GM21423 (cell line): Measurements from ENCODE around the gene EPB41L3.

Experiments
- ATAC-seq: cut with Tn5 transposase; IDR thresholded peaks from one replicate; pipeline ENCODE4 v1.9.1; 2021; ENCODE audit warnings: mild to moderate bottlenecking, moderate library complexity; ENCODE audit not compliant: unreplicated experiment

EPB41L3 gene

DNA sequence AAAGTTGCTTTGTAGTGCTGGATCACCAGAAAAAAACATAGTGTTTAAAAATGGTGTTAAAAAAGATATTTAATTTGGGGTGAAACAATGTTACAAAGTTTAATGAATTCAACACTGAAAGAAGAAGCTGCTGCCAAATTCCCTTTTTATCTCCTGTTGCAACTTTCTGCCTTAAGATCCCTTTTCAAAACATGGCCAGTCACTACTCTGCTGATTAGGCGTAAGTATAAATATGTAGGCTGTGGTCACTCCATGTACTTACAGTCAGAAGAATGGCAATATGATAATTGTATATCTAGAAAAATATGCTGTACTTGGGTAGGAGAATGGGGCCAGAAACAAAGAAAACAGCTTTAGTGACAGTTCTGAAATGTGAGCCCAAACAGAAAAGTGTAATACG, 124.8 kb downstream of the EPB41L3 start:
- no peak for ATAC-seq

DNA sequence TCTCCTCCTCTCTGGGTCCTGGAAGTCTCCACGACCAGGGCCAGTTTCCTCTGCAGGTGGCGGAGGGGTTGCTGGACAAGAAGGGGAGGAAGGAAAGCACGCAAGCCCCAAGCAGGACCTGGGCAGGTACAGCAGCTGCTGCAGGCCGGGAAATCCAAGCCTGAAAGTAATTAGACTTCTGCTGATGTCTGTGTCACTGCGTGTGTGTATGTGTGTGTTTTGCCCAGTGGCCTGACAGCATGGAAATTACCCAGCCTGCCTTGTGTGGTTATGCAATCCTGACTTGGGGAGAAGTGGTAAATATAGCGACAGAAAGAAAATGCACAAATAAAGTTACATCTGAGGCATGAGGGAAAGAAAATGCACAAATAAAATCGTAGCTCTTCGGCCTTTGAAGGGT, 126.5 kb downstream of the EPB41L3 start:
- ATAC-seq: no peak

DNA sequence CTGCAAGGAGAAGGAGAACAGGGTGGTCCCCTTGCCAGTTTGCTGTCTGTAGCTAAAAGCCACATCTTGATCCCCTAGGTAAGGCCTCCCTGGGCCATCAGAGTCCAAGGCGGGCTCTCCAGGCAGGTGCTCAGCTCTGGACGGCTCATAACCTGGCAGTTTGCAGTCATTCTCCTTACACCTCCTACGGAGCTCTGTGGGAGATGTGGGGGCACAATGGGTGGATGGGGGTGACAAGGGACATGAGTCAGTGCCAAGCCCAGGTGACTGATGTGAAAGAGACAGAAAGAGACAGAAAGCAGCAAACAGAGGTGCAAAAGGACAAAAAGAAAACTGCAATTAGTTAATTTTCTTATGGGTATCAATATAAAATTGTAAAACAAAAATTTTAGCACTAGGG, 127.7 kb downstream of the EPB41L3 start:
- ATAC-seq: no peak

DNA sequence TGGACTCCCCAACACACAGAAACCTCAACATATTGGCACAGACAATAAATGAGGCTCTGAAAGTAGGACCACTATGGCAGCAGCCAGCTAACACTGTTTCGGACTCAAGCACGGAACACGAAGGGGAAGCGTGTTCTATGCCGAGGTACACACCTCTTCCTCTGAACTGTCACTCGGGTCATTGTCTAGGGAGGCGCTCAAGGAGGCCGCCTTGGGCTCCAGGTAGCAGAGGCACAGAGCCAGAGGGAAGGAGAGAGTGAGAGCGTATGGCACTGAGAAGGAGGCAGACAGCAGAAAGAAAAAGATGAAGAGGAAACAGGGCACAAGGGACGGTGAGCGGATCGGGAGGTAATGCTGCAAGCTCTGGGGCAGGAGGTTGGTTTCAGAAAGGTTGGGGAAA, 128.1 kb downstream of the EPB41L3 start:
- no peak for ATAC-seq

DNA sequence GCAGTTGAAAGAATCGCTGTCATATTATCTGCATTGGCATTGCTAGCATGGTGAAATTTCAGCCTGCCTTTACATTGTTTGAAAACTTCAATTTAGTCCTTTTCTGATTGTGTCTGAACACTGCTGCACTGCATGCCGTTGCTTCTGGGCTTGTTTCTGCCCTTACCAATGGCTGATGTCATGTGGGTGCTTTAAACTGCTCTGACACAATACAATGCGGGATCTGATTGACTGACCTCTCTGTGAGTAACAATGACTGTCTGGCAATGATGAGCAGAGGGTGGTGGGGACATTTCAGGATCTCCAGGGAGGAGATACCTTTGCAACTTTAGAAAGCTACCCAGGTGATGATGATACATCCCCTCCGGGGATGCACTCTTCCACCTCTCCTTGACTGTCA, 128.8 kb downstream of the EPB41L3 start:
- no peak for ATAC-seq

DNA sequence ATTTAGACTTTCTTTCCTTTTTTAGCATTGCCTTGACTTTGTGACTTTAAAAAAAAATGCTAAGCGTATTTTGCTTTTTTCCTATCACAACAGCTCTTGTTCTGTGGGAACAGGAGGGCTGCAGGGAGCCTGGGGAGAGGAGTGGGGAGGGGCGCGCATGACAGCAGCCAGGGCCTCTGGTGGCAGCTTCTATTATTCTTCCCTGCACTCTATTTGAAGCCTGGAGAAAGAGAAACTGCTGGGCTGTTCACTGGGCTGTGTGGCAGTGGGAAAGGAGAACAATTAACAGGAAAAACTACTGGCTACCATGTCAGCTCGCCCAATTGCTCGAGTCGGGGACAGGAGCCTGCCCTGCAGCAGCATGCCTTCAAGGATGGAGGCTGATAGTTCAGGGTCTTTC, 129.3 kb downstream of the EPB41L3 start:
- ATAC-seq: no peak

DNA sequence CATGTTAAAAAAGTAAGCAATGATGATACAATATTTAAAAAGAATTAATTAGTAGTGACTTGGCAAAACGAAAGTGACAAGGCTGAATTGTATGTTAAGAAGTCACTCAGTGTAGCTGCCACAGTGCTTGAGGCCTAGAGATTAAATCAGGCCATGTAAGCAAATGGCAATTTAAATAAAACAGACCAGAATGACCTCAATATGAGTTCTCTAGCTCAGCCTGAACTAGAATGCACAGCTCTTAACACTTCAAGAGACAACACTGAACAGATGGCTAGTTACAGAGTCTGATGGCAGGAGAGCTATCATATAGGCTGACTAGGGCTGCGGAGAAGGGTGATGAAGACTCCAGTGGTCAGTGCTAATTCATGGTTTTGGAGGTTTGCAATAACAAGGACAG, 130.3 kb downstream of the EPB41L3 start:
- no peak for ATAC-seq

DNA sequence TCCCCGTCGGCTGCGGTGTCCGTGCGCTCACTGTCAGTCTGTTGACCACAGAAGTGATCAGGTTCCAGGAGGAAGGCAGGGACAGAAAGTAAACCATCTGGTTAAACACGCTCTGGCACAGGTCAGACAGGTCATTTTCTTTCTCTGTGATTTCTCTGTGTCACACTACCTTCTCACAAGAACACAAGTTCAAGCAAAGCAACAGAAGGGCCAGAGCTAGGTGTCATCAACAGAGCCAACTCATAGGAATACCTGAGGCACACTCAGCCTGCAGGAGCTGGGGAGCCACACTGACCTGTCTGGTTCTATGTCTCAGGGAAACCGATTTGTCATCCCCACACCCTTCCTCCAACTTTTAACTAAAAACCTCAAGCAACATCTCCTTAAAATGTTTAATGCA, 133.2 kb downstream of the EPB41L3 start:
- ATAC-seq: no peak

DNA sequence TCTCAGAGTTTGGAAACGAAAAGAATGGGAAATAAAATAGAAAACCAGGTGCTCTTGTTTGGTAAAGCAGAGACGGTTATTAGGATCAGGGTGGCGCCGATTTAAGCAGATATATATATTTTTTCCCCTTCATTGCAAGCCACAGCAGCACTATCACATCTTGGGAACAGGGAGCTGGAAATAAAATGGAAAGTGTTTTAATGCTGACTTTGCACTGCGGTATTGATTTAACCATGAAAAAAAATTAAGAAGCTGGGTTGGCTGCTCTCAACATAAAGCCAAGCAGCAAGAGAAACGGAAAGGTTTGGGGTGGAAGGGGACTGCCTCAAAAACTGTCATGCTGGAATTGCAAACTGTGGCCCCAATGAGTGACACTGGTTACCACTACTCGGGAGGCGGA, 145.5 kb downstream of the EPB41L3 start:
- no peak for ATAC-seq

DNA sequence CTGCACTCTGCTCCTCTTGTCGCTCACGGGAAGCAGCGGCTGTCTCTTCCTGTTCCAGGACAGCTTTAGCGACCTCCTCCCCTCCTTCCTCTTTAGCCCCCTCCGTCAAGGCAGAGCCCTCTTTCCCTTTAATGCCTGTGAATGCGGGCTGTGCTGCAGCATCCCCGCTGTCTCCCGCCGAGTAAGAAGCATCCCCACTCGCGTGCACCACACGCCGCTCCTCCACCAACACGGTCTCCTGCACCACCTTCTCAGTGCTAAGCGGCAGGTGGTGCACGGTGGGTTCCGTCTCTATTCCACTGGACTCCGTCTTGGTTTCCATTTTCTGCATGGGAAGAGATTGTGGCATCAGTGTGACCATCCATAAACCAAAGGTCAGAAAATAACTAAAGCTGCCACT, 146.7 kb downstream of the EPB41L3 start:
- no peak for ATAC-seq

DNA sequence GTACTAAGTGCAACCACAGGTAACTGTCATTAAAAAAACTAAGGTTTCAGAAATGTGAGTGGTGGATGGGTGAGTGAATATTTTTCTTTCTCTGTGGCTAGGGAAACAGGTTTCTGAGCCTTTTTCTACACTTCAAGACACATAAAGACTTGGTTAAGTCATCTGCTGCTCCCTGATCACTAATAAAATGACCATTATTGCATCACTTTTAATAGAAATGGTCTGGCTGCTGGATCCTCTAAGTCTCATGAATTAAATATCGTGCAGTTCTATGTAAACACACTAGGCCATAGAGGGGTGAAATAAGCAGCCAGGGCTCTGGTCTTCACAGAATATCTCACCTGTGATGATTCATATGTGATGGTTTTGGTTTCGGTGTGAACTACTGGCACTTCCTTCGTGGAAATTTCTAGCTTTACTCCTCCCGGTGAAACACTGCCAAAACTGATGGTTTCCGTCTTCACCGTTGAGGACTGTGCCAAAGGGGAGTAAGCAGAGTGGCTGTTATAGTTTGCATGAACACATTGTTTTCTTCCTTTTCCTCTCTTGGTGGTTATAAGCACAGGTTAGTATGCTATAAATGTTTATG, 147.8 kb downstream of the EPB41L3 start:
- no peak for ATAC-seq

DNA sequence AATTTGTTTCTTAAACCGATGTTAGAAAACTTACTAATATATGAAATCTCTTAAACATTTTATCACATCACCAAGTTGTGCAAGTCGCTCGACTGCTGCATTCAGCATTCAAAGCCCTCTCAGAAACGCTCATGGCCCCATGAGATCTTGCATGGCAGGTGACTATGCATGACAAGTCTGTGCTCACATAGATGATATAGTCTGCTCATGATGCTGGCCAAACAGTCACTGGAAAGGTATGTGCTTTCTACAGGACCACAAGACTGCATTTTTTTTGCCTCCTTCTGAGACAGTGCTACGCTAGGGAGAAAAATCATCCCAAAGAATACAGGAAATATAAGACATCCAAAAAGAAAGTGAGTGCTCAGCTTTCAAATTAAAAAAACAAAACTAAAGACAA, 150.0 kb downstream of the EPB41L3 start:
- ATAC-seq: no peak

DNA sequence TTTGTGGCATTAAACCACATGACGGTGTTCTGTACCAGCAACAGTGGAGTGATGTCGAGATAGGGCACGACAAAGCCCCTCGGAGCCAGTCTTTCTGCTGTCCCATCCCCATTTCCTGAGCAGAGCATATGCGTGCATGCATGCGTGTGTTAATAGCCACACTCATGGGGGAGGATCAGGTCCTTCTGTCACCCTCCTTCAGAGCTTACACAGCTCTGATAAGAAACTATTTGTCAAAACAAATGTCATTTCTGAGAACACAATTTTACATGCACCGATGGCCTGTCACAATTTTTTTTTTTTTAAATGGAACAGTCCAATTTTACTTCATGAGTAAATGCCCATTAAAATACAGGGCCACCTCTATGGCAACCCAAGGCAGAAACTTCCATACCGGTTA, 152.4 kb downstream of the EPB41L3 start:
- no peak for ATAC-seq

DNA sequence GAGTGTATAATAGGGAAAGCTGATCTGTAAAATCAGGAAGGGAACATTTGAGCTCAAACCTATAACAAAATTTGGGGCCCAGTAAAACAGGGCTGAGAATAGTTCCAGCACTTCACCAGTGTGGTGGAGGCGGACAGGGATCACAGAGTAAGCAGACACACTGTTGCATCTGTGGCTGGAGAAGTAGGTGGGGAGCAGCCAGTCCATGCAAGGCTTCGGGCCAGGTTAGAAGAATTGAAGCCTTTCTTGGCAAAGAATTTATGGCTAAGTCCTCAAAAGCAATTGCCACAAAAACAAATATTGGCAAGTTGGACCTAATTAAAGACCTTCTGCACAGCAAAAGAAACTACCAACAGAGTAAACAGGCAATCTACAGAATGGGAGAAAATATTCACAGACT, 154.4 kb downstream of the EPB41L3 start:
- ATAC-seq: no peak

DNA sequence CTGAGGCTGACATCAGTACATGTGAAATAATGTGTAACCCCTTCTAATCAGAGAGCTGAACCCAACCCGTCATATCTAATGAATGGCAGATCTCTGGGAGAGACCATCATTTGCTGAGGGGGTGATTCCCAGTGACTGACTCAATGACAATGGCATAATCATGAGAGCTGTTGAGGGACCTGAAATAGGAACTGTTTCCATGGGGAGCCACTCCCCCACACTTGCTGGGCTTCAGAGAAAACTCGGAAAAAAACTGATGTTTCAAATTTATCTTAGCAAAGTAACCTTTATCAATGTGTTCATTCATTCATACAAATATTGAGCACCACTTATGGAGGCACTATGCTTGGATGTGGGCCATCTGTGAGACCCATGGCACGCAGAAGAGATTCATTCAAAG, 154.9 kb downstream of the EPB41L3 start:
- no peak for ATAC-seq

DNA sequence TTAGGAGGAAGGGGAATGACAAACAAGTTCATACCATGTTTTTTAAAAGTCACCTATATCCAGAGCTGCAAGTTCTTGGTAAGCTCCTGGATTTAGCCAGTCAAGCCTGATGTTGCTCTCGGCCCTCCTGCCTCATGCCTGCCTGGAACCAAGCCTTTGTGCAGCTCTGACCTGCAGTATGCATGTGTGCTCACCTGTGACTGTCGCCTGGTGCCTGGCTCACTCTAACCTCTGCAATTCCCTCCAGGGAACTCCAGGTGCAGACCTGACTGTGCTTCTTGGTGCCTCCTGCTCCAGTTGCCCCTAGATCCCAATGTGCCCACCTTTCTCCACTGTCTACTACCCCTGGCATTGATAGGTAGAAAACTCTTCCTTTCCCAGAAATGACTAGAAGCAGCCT, 163.2 kb downstream of the EPB41L3 start:
- ATAC-seq: no peak

DNA sequence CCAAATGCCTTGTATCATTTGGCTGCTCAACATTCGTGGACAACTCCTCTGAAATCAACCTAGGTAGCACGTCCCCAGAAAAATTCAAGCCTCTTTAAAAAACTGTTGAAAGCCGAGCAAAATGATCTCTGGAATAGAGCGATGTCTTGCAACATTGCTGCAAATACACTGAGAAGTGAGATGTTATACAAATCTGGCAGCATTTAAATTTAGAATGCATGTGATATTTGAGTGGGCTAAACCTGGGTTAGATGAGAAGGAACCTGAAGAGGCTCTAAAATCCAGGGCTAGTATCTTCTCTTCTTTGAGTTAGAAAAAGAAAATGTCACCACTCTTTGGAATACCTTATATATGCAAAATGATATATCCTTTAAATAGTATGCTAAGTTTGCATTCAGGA, 166.8 kb downstream of the EPB41L3 start:
- no peak for ATAC-seq

DNA sequence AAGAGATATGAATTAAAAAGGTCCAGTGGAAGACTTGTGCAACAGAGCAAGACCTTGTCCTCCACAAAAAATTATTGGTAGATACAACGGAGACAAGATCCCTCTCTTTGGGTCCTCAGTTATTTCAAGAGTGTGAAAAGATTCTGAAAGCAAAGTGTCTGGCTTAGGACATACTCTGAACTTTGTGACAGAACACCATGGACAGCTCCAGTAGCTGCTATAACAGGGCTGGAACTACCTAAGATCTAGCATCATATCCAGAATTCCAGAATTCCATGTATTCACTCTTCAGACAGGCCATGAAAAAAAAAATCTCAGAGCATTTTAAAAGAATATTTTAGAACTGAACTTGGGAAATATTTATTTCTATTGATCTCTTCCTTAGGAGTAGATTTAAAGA, 173.5 kb downstream of the EPB41L3 start:
- ATAC-seq: no peak

DNA sequence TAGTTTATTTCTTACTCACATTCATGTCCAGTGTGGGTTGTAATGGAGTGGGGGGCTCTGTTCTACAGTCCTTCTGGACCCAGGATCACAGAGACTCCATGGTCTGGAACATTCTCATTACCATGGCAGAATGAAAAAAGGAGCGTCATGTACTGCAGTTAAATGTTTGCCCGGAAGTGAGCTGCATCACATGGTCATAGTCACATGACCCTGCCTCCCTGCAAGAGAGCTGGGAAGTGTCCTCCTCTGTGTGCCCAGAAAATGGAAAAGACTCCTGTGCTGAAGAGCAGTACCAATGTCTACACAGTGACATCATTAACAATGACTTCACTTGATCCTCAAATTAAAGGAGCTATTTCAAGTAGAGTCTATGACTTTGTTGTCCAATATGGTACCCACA, 174.3 kb downstream of the EPB41L3 start:
- ATAC-seq: no peak

DNA sequence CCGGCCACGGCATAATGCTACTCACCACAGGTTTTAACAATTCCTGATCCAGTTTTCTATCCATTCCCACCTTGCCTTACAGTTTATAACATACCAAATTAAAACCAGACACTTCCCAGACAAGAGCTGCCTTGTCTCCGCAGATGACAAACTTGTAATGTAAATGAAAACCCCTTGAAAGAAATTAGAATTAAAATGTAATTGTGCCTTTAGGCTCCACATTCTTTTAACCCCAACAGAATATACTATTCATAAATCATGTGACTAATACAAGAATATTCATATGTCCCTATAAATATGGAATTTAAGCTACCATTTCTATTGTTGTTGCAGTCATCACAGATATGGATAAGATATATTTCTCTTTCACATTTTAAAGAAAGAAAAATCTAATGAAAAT, 178.4 kb downstream of the EPB41L3 start:
- no peak for ATAC-seq

DNA sequence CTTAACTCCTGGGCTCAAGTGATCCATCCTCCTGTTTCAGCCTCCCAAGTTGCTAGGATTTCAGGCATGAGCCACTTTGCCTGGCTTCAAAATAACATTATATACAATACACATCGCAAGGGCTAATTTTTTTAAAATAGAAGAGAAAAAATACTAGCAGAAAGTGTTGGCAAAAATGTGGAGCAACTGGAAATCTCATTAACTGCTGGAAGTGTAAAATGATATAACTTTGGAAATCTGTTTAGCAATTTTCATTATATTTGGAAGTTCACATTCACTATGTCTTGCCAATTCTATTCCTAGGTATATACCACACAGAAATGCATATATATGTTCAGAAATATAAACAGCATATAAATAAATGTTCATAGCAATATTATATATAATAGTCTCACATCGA, 193.2 kb downstream of the EPB41L3 start:
- no peak for ATAC-seq
